HG03139 (cell line): ENCODE measurements around the gene PSMA2.

ENCODE experiments used
- ATAC-seq: cut with Tn5 transposase; IDR thresholded peaks from one replicate; pipeline ENCODE4 v1.9.1; 2021; ENCODE audit not compliant: unreplicated experiment

The PSMA2 gene

GRCh38 chr7:42940985-42941847 is 9.2 kb upstream of the PSMA2 start:
- ATAC-seq = peak; percentile 52

DNA sequence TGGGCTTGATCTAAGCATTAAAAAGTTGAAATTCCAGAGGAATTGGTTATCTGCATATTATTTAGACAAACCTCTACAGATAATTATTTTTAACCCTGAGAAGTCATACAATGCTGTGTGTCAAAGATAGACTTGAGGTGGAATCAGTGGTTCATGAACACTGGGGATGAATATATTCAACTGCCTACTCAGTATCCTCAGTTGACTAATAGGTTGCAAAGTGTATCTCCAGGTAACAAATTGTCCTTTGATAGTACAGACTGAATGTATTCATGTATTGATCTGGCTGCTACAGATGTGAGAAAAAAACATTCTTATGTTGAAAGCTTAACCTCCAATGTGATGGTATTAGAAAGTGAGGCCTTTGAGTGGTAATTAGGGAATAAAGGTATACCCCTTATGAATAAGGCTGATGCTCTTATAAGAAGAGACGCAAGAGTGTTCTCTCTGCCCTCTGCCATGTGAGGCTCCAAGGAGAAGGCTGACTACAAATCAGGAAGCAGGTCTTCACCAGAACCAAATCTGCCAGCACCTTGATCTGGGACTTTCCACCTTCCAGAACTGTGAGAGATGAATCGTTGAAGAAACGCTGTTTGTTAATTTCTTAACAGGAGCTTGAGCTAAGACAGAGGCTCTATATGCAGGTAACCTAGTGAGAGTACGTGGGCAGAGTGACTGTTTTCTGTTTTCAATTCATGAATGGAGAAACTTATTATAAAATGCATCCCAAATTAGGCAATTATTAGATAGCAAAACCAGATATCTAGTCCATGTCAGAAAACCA is 7.7 kb upstream of the PSMA2 start:
- ATAC-seq = no peak

GRCh38 chr7:42935861-42936260 is 3.9 kb upstream of the PSMA2 start:
- ATAC-seq = no peak

DNA sequence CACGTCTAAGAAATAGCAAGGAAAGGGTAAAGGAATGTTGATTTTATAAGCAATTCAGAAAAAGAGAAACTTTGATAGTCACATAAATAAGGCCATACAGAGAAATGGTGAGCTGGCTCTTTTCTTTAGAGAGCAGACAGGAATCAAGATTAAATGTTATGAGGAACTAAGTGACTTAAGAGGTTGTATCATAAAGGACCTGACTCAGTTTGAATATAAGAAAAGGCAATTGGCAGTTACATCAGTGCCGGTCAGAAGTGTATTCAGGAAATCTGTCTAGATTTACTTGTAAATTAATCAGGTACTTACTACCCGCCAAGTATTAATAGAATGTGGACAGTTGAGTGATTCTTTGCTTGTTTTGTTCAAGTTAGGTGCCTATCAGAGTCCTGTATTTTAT is 2.3 kb upstream of the PSMA2 start:
- no peak for ATAC-seq

DNA sequence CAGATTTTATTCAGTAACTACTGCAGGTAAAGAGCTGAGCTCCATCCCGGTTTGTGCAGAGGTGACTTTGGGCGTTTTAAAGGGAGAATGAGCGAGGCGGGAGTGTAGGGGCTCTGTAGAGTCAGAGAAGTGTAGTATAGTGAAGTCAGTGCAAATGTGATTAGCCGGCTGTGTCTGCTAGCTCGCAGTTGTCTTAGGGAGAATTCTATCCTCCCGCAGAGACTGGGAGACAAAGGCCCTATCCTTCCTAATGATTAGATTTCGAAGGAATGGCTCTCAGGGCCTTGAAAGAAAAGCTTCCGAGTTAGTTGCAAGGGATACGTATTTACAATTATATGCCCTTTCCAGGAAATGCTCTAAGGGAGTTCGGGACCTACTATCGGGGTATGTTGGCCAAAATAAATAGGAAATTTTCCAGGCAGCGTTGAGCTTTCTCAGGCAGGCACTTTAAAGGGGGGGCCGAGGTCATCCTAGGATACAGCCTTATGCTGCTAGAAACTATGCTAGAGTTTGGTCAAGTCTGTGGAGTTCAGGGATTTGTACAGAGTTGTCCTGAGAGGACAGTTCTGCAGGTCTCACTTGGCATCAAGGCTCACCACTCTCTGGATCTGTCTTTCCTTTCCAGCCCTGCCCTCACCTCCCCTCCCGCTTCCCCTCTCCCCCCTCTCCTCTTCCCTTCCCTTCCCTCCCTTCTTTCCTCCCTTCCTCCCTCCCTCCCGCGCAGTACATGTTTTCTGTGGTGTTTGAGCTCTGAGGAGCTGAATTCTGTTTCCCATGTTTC is 1.0 kb upstream of the PSMA2 start:
- no peak for ATAC-seq

DNA sequence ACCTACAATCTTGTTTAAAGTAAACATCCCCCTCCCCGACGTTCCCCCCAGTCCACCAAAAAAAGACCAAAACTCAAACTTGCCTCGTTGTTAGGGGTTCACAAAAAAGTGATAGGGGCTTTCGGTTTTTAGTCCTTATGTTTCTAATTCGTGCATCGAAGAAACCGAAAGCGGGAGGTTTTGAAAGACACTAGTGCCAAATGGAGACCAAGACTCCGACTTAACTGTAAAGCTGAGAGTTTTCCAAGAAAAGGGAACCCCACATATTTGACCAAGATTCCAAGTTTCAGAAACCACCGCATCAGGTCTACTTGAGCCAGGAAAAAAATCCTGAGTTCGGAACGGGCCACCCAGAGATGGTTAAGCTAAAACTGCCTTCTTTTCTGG is 534 bp downstream of the PSMA2 start:
- ATAC-seq = no peak

DNA sequence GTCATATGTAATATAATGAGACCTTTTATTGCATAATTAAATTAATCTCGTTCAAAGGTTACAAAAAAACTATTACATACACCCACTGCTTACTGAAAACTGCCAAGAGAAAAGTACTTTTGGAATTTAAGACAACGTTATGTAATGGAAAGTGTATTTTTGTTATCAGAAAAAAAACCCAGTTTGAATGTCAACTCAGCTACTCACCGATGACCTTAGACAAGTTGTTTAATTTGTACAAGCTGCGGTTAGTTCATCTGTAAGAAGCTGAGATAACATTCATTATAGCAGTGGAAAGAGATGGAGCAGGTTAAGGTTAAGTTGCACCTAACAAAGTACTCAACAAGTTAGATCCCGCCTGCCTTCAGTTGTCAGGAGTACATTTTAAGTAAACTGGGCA is 1.1 kb downstream of the PSMA2 start:
- no peak for ATAC-seq

DNA sequence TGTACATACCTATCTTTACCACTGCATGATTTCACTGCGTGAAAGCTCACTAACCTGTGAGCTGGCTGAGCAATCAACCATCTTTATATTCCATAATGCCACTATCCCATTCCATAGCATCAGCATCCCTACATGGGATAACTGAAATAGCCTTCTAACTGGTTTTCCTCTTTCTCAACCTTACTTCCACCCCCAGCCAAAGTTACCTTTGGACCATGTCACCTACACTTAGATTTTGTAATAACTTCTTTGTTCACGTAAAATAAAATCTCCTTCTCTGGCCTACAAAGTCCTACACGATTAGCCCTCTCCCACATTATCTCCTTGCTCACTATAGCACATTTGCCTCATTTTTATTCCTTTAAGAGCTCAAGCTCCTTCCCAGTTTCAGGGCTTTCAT is 2.5 kb downstream of the PSMA2 start:
- no peak for ATAC-seq

GRCh38 chr7:42928754-42929153 is 3.2 kb downstream of the PSMA2 start:
- no peak for ATAC-seq

DNA sequence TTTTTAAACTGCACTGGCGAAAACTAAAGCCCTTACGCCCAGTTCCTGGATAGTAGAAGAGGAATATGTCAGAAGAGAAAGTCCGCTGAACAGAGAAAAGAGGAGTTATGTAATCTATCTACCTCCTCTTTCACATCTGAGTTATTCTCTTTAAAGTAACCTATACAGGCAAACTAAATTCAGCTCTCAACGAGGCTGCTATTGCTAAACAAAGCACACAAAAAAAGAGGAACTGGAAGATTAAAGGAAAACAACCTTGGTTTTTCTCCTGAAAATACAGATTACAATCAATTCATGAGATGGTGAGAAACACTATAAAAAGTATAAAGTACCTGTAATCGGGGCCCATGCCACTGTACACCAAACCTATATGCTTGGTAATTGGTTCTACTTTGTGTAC is 5.8 kb downstream of the PSMA2 start:
- no peak for ATAC-seq

GRCh38 chr7:42925630-42926029 is 6.3 kb downstream of the PSMA2 start:
- ATAC-seq = no peak

GRCh38 chr7:42924223-42924838 is 7.6 kb downstream of the PSMA2 start:
- no peak for ATAC-seq

GRCh38 chr7:42922017-42922753 is 9.8 kb downstream of the PSMA2 start:
- ATAC-seq = no peak

GRCh38 chr7:42915356-42915755 is 16.6 kb downstream of the PSMA2 start:
- no peak for ATAC-seq

DNA sequence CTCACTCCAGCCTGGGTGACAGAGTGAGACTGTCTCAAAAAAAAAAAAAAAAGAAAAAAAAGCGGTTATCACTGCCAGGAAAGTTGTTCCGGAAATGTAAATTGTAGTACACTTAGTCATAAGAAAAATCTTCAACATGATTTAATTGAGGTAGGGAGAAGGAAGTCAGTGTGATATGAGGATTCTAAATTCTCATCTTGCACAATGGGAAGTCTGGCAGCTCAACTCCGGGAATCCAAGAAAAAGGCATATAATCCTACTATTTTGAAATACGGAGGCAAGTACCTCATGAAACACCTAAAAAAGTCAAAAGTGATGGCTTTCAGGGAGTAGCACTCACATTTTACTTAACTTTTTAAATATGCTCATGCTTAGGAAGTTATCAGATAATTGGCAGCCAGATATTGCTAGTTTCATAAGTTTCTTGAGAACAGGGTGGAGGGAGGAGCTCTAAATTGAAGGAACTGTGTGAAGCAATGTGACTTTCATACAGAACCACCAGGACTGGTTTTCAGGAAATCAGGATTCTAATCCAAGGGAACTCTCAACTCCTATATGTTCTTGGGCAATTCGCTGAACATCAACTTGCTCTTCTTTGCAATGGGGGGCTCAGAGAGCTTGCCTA is 17.4 kb downstream of the PSMA2 start:
- no peak for ATAC-seq

GRCh38 chr7:42914009-42914408 is 18.0 kb downstream of the PSMA2 start:
- no peak for ATAC-seq

GRCh38 chr7:42913591-42913990 is 18.4 kb downstream of the PSMA2 start:
- no peak for ATAC-seq

GRCh38 chr7:42911454-42912447 is 20.2 kb downstream of the PSMA2 start, which contains the start of gene C7orf25:
Gene C7orf25 (minus strand): TSS chr7:42912070. CDS start chr7:42910900, 1,170 bp downstream.
- ATAC-seq = peak; percentile 85

DNA sequence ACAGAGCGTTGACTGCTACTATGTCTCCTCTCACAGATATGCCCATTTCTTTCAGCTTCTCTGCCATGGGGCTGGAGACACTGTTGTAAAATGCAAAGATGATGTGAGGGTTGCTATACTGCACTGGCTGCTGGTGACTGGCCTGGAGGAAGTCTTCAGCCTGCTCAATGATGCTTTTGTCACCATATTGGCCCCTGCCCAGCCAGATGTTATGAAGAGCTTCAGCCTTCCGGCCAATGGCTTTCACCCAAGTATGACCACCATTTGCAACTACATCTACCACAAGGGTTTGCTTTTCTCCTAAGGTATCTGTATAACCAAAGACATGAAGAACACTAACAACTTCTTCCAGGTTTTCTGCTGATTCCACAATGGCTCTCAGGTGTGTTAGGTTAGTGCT is 21.7 kb downstream of the PSMA2 start:
- ATAC-seq = no peak
